ENCODE data around the gene IL18.
"Not testable (repeated sequence)": the region's sequence is repeated elsewhere in the genome, so short reads cannot be mapped to it uniquely, and the experiment has no call there.

The IL18 gene

DNA sequence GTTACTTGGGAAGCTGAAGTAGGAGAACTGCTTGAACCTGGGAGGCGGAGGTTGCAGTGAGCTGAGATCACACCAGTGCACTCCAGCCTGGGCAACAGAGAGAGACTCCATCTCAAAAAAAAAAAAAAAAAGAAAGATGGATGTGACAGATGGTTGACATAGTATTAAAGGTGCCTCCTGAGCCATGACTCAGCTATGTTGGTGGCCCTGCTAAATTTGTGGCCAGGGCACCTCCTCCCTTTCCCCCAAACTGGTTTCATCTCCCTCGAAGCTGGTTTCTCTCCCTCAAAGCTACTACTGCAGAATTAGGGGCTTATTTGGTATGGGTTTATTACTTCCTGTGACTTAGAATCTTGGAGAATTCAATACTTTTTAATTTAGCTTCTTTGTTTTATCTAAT is 45.7 kb downstream of the IL18 start:
- DNase-seq (ENCODE audit: low read depth) = no peak

DNA sequence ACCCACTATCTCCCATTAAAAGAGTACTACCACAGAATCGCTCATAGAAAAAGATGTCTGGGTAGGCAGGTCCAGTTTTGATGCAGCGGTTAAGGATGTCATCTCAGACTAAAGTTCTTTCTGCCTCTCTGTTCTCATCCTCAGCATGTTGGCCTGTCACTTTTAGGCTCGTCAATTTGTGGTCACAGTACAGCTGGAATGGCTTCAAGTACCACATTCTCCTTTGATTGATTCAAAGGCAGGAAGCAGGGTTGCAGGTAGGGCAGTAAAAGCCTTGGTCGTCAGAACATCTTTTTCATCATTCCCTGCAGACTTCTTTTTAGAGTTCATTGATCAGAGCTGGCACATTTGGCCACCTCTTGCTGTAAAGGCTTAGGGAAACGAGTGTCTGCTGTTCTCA is 48.5 kb downstream of the IL18 start:
- no peak for DNase-seq (ENCODE audit: low read depth)

DNA sequence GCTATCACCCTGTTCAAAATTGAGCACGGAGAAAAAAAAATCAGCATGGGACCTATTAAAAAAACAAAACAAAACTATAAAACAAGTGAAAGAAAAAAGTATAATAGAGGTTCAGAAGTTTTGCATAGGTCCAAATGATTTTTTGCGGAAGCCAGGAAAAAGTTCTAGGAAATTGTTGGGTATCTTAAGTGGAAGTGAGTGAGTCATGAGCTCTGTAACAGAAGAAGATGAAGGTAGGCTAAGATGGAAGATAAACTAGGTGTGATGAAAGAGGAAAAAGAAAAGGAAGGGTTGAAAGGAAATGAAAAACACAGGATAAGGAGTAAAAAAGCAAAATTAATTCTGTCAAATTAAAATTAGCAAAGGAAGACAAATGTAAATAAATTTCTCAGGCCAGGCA is 49.4 kb downstream of the IL18 start:
- no peak for DNase-seq (ENCODE audit: low read depth)

DNA sequence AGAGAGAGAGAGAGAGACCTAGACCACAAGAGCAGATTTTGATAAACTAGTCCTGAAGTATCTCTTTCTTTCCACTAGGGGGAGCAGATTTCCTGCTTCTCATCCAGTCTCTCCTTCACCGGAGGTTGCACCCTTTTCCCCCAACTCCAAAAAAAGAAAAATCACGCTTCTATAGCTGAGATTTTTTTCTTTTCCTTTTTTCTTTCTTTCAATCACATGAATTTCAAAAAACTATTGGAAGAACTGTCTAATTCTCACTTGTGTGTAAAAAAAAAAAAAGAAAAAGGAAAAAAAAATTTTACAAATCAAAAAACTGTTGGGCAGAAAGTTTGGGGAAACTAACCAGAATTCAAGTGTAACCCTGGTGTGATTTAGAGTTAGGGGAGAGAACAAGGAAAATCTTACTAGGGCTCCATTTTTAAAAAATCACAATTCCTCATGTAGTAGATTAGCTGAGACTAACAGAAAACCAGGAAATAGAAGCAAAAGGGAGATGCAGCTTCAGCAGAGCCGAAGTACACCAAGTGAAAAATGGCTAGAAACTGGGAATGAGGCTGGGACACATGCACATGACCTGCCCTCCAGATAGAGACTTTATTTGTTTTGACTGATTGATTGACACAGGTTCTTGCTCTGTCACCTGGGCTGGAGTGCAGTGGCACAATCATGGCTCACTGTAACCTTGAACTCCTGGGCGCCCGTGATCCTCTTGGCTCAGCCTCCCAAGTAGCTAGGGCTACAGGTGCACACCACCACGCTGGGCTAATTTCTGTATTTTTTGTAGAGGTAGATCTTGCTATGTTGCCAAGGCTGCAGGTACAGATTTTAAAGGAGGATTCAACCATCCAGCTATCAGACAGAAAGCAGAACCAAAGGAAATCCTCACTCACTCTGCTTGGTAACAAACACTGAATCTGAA is 50.1 kb downstream of the IL18 start:
- DNase-seq (ENCODE audit: low read depth) = no peak

DNA sequence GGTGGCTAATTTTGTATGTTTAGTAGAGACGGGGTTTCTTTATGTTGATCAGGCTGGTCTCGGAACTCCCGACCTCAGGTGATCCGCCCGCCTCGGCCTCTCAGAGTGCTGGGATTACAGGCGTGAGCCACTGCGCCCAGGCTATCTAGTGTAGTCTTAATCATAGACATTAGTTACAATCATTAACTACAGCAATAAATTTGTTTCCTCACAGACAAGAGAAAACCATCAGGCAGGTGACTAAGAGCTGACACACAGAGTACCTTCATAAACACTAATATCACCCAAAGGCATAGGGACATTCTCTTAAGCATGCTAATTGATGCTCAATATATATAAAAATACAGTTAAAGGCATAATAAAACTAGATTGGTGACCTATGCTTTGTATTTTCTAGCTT is 57.8 kb downstream of the IL18 start:
- DNase-seq (ENCODE audit: low read depth) = no peak

DNA sequence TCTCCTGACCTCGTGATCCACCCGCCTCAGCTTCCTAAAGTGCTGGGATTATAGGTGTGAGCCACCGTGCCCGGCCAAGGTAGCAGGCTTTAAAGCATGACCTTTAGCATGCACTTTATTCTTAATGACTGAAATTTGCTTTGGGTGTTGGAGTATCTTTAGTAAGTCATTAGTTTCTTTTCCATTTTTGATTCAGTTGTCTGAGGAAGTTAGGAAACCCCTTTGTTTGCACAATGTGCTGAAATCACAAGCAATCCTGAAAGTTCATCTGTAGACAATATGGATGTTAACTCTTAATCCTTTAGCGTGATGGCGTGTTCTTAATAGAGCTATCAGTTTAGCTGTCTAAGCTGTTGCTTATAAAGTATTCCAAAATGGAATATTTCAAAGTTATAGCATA is 60.4 kb downstream of the IL18 start:
- DNase-seq (ENCODE audit: low read depth) = no peak

DNA sequence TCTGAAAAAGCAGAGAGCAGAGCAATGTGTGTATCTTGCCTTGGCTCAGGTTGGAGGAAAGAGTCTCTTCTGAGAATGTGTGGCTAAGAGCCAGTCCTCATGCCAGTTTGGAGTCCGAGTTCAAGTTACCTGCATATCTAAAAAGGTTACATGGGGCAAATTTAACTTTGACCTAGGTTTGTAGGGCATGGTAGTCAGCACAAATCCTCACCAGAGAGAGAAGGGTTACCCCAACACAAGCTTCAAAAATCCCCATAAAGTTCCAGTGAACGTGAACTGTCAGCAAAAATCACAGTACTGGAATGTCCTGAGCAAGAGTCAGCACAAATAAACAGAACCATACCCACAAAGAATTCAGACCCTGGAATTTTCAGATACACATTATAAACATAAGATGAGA is 63.4 kb downstream of the IL18 start:
- DNase-seq (ENCODE audit: low read depth) = no peak

DNA sequence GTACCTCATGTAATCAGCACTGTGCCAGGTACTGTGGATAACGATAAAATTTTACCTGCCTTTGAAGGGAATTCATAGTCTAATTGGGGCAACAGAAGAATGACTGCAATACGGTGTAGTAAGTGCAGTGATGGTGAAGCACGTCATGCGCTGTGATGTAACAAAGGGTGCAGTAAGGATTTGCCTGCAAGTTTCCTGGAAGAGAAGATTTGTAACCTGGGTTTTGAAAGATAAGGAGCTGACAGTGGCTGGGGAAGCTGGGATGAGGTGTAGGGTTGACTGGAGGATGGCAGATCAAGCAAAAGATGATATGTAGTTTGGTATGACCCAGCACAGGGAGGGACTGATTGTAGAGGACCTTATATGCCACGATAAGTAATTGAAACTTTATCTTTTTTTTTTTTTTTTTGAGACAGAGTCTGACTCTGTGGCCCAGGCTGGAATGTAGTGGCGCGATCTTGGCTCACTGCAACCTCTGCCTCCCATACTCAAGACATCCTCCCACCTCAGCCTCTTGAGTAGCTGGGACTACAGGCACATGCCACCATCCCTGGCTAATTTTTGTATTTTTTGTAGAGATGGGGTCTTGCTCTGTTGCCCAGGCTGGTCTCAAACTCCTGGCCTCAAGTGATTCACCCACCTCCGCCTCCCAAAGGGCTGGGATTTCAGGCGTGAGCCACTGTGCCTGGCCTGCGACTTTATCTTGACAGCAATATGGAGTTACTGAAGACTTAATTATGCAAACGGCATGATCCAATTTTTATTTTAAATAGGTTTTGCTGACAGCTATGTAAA is 66.0 kb downstream of the IL18 start:
- DNase-seq (ENCODE audit: low read depth) = no peak

DNA sequence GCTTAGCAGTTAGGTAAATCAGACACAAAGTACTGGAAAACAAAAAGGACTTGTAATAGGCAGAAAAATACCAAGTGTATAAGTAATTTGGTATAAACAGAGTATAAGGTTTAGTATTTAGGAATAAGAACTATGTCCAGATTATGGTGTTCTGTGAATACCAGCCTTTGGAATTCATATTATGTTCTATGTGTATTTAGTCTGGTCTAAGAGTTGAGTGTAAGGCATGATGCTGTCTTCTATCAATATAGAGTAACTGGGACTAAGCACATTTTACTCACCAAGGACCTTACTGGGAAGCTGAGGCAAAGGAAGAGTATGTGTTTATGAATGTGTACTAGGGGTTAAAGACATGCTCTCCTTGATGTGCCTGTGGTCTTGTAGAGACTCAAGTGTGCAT is 67.7 kb downstream of the IL18 start:
- no peak for DNase-seq (ENCODE audit: low read depth)

DNA sequence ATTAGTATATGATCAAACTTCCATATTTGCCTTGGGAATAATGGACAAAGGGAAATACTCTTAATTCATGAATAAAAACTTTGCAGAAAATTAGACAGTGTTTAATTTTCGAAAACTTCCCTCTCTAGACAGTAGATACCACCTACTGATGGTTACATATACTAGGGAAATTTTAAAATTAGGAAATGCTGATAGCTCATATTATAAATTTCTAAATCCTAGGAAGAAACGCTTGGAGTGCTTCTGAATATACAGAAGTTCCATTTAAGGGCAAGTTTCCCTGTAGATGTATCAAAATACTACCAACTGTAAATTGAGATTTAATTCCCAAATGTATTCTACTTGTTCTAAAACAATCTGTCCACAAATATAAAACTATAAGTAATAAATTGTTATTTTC is 68.6 kb downstream of the IL18 start:
- not testable (repeated sequence) for DNase-seq (ENCODE audit: low read depth)

Data from activated T-cell treated with anti-CD3 and anti-CD28 coated beads for 1 hour (primary cell).